CD4-positive, alpha-beta T cell treated with Interleukin-17A for 4 hours (primary cell): Measurements from ENCODE around the gene ZNF862.
A peak's percentile ranks its signal among the peaks of the same experiment; 100 is the strongest.

Source experiments
- DNase-seq: peaks from one replicate; pipeline ENCODE4 v3.0.0-alpha.2; 2020; ENCODE audit warnings: mixed read lengths

ZNF862 gene

DNA sequence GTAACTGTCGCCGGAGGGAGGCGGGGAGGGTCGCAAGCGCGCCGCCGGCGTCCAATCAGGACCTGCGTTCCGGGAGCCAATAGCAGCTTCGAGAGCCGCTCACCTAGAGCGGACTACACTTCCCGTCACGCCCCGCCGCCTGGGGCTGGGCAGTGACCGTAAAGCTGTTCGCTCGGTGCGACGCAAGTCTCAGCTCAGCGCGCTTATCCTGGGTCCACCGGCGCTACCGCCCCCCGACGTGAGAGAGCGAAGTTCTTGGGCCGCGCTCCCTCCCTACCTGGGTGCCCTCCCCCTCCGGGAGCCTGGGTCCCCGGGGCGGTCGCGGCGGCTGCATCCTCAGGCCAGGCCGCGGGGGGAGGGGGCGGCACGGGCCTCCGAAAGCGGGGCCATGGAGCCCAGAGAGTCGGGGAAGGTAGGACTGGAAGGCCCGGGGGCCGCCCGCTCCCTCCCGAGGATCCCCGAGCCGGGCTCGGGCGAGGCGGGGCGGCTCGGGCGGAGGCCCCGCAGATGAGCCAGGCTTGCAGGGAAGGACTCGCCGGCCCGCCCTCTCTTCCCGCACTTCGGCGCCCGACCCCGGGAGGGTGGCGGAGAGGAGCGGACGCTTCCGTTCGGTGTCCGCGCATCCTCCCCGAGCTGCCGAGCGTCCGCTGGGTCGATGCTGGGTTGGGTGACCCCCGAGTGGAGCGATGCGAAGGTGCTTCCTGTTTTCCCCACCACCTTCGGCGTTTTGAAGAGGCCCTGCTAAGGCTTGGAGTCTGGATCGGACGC lies at the start of gene ZNF862:
TSS of gene ZNF862 (plus strand) at position 152 of the 768 bp plus-strand sequence. CDS start at position 389, 237 bp downstream.
- peak; percentile 97 for DNase-seq

DNA sequence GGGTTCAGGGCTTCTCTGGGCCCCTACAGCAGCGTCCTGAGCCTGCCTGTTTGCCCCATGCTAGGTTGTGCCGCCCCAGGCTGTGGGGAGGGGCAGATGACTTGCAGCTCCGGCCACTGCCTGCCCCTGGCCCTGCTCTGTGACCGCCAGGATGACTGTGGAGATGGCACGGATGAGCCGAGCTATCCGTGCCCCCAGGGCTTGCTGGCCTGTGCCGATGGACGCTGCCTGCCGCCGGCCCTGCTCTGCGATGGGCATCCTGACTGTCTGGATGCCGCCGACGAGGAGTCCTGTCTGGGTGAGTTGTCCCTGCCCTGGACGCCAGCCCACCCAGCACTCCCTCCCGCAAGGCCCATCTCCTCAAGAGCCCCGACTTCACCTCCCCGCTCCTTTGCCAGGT lies 49.1 kb upstream of the ZNF862 start:
- DNase-seq, result no peak

DNA sequence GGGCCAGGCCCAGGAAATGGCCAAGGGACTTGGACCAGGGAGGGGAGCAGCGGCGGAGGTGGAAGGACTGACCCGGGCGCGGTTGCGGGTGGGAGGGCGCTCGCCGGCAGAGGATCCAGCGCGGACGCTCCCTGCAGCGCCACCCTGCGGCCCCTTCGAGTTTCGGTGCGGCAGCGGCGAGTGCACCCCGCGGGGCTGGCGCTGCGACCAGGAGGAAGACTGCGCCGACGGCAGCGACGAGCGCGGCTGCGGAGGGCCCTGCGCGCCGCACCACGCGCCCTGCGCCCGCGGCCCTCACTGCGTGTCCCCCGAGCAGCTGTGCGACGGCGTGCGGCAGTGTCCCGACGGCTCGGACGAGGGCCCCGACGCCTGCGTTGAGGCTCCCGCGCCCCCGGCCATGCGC lies 48.0 kb upstream of the ZNF862 start:
- peak; percentile 53 for DNase-seq

DNA sequence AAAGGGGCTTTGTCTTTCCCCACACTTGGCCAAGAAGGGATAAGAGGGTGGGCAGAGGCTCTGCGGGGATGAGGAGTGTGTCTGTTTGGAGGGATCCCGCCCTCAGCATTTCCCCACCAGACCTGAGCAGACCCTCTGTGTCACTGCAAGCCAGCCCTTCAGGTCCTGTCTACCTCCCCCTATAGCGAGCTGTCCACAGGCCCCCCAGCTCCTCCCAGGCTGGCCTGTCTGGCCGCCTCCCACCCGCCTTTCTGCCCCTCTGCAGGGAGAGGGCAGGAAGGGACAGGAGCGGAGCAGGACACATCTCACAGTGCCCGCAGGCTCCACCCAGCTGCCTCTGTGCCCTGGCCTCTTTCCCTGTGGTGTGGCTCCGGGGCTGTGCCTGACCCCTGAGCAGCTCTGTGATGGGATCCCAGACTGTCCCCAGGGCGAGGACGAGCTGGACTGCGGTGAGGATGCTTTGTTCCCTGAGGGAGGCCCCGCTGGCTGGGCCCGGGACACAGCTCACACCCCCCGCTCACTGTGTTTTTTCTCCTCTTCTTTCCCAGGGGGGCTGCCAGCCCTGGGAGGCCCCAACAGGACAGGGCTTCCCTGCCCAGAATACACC lies 47.3 kb upstream of the ZNF862 start:
- no peak for DNase-seq

DNA sequence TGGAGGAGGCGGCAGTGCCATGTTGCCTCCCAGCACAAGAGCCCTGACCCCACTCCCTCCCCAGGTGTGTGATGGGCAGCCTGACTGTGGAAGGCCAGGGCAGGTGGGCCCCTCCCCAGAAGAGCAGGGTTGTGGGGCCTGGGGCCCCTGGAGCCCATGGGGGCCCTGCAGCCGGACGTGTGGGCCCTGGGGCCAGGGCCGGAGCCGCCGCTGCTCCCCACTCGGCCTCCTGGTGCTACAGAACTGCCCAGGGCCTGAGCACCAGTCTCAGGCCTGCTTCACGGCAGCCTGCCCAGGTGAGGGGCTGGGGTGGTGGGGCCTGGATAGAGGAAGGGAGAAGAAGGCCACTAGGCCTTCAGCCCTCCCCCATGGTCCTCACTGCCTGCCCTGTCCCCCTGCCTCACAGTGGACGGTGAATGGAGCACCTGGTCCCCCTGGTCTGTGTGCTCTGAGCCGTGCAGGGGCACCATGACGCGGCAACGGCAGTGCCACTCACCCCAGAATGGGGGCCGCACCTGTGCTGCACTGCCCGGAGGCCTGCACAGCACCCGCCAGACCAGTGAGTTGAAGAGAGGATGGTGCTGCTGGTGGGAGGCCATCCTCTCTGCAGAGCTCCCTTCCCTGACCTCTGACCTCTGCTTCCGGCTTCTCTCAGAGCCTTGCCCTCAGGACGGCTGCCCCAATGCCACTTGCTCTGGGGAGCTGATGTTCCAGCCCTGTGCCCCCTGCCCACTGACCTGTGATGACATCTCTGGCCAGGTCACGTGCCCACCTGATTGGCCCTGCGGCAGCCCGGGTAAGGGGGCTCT lies 46.6 kb upstream of the ZNF862 start:
- DNase-seq, result no peak

DNA sequence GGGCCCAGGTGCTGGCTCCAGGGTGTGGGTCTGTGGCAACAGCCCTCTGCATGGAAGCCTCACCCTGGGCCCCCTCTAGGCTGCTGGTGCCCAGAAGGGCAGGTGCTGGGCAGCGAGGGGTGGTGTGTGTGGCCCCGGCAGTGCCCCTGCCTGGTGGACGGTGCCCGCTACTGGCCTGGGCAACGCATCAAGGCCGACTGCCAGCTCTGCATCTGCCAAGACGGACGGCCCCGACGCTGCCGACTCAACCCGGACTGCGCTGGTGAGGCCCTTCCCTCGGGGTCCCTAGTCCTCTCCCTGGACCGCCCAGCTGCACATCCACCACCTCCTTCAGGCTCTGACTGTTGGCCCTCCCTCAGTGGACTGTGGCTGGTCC lies 46.0 kb upstream of the ZNF862 start:
- DNase-seq, result no peak

DNA sequence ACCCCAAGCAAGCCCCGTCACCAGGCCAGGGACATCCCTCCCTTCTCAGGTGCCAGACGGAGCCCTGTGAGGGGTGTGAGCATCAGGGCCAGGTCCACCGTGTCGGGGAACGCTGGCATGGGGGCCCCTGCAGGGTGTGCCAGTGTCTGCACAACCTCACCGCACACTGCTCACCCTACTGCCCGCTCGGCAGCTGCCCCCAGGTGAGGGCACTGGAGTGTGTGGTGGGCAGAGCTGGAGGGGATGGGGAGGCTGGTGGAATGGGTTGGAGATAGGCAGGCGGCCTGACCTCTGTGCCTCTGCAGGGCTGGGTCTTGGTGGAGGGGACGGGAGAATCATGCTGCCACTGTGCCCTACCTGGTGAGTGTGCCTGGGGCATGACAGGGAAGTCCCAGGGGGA lies 44.9 kb upstream of the ZNF862 start:
- no peak for DNase-seq

DNA sequence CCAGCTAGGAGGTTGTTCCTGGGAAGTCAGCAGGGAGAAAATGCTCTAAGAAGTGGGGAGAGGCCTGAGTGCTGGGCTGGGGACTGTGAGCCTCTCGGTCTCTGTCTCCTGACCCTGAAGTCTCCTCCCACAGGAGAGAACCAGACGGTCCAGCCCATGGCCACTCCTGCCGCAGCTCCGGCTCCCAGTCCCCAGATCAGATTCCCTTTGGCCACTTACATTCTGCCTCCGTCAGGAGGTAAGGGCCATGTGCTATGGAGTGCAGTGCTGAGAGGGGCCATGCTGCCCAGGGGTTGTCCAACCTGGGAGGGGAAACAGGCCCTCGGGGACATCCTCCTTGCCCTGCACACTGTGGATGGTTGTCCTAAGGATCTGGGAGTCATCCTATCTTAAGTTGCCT lies 43.5 kb upstream of the ZNF862 start:
- no peak for DNase-seq

DNA sequence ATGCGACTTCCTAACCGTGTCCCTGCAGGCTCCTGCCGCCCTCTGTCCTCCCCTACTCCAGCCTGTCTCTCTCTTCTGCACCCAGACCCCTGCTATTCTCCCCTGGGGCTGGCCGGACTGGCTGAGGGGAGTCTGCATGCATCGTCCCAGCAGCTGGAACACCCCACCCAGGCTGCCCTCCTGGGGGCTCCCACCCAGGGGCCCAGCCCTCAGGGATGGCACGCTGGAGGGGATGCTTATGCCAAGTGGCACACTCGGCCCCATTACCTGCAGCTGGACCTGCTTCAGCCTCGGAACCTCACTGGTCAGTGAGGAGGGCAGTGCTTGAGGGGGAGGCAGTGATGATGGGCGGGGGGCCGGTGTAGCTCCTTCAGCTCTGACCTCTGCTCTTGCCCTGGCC lies 43.0 kb upstream of the ZNF862 start:
- DNase-seq, result no peak

DNA sequence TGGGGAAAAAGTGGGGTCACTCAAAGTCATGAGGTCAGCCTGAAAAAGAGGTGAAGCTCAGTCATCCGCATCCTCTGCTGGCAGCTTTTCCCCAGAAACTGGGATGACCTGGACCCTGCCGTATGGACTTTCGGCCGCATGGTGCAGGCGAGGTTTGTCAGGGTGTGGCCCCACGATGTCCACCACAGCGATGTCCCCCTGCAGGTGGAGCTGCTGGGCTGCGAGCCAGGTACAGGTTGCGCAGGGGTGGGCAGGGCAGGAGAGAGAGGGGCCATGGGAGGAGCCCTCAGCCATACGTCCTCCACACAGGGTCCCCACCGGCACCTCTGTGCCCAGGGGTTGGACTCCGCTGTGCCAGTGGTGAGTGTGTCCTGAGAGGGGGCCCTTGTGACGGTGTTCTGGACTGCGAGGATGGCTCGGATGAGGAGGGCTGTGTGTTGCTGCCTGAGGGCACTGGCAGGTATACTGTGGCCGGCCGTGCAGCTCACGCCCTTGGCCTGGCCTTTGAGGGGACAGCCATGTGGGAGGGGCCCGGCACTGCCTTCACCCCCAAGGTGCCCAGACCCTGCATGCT lies 41.8 kb upstream of the ZNF862 start:
- DNase-seq, result no peak

DNA sequence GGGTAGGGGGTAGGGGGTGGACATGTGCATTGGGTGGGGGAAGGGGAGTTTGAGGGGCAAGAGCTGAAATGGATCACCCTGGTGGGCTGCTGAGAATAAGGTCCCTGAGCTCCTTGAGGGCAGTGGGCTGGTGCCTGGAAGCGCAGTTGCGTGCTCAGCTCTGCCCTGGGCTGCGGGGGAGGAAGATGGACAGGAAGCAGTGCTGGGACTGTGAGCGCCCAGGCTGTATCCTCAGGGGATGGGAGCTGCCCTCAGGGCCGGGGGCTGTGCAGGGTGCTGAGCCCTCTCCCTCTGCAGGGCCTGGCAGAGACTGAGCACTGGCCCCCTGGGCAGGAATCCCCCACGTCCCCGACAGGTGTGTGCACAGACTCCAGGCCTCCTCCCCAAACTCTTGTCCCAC lies 40.4 kb upstream of the ZNF862 start:
- no peak for DNase-seq

DNA sequence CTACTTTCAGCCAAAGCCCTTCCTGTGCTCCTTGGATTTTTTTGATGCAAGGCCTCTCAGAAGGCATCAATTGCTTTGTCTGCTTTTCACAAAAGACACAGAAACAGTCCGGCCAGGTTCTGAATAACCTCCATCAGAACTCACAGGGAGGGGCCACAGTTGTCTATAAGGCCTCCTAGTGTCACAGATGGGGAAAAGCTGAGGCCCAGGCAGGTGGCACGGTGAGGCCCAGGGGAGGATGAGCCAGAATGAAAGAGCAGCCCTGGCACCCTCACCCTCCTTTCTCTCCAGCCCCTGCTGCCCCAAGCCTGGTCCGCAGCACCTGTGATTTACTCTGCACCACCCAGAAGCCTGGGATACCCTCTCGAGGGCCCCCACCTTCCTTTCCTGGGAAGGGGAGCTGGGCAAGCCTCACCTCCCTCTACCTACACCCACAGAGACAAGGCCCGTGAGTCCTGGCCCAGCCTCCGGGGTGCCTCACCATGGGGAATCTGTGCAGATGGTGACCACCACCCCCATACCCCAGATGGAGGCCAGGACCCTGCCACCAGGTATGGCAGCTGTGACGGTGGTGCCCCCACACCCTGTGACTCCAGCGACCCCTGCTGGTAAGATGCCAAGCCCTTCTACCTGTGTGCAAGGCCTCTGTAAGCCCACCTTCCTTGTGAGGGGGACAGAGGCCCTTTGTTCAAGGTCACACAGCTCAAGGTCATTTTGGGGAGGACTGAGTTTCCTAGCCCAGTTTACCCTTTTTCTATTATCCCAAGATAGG lies 38.6 kb upstream of the ZNF862 start:
- peak; percentile 82 for DNase-seq

DNA sequence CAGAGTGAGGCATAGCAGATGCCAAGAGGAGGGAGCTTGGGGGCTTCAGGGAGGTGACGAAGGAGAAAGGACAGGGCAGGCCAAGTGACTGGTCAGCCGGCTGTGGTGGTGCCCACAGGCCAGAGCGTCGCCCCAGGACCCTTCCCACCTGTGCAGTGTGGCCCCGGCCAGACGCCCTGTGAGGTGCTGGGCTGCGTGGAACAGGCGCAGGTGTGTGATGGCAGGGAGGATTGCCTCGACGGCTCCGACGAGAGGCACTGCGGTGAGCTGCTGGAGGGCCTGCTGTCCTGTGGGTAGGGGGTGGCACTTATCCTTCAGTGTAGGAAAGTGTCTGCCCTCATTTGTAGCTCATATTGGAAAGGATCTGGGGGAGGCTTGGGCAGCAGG lies 38.0 kb upstream of the ZNF862 start:
- no peak for DNase-seq

DNA sequence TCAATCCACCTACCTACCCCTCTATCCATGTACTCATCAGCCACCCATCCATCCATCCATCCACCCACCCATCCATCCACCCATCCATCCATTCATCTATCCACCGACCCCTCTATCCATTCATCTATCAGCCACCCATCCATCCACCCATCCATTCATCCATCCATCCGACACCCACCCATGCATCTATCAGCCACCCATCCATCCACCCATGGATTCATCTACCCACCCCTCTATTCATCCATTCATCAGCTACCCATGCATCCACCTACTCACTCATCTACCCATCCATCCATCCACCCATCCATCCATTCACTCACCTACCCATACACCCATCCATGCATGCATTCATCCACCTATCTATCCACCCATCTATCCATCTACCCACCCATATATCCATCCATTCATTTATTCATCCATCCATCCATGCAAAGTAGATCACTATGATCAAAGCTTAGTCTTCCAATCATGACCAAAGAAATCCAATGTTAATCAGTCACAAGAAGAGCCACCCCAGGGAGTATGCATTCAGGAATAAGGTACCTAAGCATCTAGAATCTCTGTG lies 37.1 kb upstream of the ZNF862 start:
- no peak for DNase-seq

DNA sequence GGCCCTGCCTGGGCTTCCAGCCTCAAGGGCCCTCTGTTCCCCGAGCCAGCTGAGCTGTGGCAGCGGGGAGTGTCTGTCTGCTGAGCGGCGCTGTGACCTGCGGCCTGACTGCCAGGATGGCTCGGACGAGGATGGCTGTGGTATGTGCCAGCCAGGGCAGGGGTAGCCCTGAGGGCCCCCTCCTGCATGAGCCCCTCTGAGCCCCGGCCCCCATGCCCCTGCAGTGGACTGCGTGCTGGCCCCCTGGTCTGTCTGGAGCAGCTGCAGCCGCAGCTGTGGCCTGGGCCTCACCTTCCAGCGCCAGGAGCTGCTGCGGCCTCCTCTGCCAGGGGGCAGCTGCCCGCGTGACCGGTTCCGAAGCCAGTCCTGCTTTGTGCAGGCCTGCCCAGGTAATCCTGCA lies 36.4 kb upstream of the ZNF862 start:
- no peak for DNase-seq

DNA sequence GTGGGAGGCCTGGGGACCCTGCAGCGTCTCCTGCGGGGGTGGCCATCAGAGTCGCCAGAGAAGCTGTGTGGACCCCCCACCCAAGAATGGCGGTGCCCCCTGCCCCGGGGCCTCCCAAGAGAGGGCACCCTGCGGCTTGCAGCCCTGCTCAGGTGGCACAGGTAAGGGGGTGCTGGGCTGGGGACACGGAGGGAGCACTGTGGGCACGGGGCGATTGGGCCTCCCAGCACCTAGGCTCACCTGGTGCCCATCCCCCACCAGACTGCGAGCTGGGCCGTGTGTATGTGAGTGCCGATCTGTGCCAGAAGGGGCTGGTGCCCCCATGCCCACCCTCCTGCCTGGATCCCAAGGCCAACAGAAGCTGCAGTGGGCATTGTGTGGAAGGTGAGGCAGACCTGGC lies 35.2 kb upstream of the ZNF862 start:
- DNase-seq, result no peak

DNA sequence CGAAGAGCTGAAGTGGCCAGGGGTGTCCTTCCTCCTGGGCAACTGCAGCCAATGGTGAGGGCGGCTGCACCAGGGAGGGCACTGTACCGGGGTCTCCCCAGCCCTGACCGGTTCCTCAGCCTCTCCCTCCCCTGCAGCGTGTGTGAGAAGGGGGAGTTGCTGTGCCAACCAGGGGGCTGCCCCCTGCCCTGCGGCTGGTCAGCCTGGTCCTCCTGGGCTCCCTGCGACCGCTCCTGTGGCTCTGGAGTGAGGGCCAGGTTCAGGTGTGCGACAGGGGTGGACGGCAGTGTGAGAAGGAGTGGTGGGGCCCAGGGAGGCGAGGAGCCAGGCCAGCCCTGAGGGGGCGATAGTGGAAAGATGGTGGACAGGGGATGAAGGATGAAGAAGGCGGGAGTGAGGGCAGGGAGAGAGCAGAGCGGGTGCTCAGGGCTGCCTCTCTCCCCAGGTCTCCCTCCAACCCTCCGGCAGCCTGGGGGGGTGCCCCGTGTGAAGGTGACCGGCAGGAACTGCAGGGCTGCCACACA lies 34.6 kb upstream of the ZNF862 start:
- no peak for DNase-seq

DNA sequence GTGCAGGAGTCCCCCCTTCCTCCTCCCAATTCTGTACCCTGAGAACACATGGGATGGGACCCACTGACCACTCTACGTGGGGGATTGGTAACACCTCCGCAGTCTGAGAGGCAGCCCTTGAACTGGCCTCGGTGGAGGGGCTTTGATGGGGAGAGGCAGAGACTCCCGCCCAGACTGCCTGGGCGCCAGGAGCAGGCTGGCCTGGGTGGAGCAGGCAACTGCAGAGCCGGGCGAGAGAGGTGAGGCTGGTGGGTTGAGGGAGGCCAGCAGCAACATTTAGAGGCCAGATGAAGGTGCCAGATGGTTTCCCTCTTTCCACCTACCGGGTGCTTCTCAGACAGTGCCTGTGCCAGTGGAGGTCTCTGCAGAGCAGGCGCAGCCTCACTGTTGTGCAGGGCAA lies 34.1 kb upstream of the ZNF862 start:
- no peak for DNase-seq

DNA sequence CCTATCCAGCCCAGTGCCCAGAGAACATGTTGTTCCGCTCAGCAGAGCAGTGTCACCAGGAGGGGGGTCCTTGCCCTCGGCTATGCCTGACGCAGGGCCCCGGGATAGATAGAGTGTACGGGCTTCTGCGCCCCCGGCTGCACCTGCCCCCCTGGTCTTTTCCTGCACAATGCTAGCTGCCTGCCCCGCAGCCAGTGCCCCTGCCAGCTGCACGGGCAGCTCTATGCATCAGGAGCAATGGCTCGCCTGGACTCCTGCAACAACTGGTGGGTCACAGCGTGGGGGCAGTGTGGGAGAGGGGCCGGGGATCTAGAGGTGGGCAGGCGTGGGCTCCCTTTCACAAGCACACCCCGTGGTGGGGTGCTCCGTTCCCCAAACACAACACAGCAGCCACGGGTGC lies 31.4 kb upstream of the ZNF862 start:
- DNase-seq, result no peak

DNA sequence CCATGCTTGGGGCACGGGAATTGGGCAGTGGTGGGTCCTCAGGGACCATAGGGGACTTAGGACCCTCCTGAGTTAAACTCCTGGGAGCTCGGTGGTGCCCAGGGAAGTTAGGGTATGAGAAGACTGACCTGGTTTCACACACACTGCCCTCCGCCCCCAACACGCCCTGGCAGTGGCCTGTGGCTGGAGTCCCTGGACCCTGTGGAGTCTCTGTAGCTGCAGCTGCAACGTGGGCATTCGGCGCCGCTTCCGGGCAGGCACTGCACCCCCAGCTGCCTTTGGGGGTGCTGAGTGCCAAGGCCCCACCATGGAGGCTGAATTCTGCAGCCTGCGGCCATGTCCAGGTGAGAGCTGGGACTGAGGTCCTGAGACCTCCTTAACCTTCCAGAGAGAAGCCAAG lies 29.9 kb upstream of the ZNF862 start:
- no peak for DNase-seq

DNA sequence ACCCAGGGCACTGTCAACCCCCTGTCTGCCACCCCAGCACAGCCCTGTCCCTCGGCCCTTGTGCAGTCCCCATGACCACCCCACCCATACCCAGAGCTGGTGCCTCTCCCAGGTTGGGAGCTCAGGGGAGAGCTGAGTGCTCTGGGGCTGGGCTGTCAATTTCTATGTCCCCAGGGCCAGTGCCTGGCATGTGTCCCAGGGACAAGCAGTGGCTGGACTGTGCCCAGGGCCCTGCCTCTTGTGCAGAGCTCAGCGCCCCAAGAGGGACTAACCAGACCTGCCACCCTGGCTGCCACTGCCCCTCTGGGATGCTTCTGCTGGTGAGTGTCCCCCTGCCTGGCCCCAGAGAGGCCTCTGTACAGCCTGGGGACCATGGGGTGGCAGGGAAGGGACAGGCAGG lies 29.0 kb upstream of the ZNF862 start:
- no peak for DNase-seq

DNA sequence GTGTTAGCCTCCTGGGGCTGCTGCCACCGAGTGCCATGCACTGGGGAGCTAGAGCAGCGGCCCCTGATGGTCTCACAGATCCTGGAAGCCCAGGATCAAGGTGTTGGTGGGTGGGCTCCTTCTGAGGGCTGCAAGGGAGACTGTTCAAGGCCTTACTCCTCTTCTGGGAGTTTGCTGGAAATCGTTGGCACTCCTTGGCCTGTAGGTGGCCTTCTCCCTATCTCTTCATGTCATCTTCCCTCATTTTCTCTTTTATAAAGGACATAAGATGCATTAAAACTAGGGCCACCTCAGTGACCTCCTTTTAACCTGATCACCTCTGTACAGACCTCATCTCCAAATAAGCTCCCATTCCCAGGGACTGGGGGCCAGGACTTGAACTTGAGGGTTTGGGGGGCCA lies 27.0 kb upstream of the ZNF862 start:
- DNase-seq, result no peak
